Right atrium auricular region (tissue), 2 donors: Measurements from ENCODE around the gene RYR3. TPM values are rescaled to one million over a fixed set of nuclear protein-coding genes. Genes with fewer than 3 reads are reported as not detected.

Experiments
- DNase-seq: peaks from one replicate; pipeline ENCODE4 v3.0.0-alpha.2; 2019; ENCODE audit warnings: low spot score
- H3K27ac ChIP-seq, 2 donors: fragments of 200-600 bp; sonication (generic); 1 replicate in 1 of 2; 2 replicates in 1 of 2; pipeline ENCODE4 v1.5.1; 2016 to 2019
- H3K27me3 ChIP-seq, 2 donors: fragments of 200-600 bp; sonication (generic); one replicate each; pipeline versions ENCODE4 v1.5.1 to v1.6.0; 2017 to 2019
- H3K36me3 ChIP-seq: fragments of 200-600 bp; sonication (generic); one replicate; pipeline ENCODE4 v1.5.1; 2016
- H3K4me1 ChIP-seq, 2 donors: fragments of 200-600 bp; sonication (generic); one replicate each; pipeline versions ENCODE4 v1.5.1 to v1.6.0; 2017 to 2019
- H3K4me3 ChIP-seq, 2 donors: fragments of 200-600 bp; sonication (generic); 1 replicate in 1 of 2; 2 replicates in 1 of 2; pipeline ENCODE4 v1.5.1; 2017 to 2019; ENCODE audit warnings: mild to moderate bottlenecking in 1 of 2, moderate library complexity in 1 of 2
- H3K9me3 ChIP-seq, 2 donors: fragments of 200-600 bp; sonication (generic); one replicate each; pipeline ENCODE4 v1.5.1; 2019
- total RNA-seq, 2 donors: library from RNA; depleted of rRNA; stranded (reverse); fragments of >200 nt; gene quantifications; one replicate each; pipeline ENCODE4 v1.1.0, GENCODE V29; 2016
- TF ChIP-seq, protein P1 (sequence below), 2 donors: fragments of 200-600 bp; sonication (generic); IDR thresholded peaks; one replicate each; pipeline ENCODE4 v1.5.1; 2019; ENCODE audit warnings: antibody characterized with exemption in 2 of 2

RYR3 gene
- total RNA-seq, 2 donors from 2014 or later: 0.08 to 0.11 TPM

- no peak for DNase-seq
- Histone ChIP-seq H3K27ac (no peak overlapping the region), H3K36me3 (no peaks in the 10 kb centered on the region), H3K4me3 (no peak overlapping the region), H3K9me3 (no peaks in the 10 kb centered on the region), H3K4me1 (no peaks in the 10 kb centered on the region), H3K27me3 (no peaks in the 10 kb centered on the region)
- TF ChIP-seq, protein P1, sequence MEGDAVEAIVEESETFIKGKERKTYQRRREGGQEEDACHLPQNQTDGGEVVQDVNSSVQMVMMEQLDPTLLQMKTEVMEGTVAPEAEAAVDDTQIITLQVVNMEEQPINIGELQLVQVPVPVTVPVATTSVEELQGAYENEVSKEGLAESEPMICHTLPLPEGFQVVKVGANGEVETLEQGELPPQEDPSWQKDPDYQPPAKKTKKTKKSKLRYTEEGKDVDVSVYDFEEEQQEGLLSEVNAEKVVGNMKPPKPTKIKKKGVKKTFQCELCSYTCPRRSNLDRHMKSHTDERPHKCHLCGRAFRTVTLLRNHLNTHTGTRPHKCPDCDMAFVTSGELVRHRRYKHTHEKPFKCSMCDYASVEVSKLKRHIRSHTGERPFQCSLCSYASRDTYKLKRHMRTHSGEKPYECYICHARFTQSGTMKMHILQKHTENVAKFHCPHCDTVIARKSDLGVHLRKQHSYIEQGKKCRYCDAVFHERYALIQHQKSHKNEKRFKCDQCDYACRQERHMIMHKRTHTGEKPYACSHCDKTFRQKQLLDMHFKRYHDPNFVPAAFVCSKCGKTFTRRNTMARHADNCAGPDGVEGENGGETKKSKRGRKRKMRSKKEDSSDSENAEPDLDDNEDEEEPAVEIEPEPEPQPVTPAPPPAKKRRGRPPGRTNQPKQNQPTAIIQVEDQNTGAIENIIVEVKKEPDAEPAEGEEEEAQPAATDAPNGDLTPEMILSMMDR (IDR thresholded peaks at IDR 0.05): peak in 1 of 2 donors; percentile 45
Observed at GRCh38 chr15:33675246-33675645, 364.5 kb downstream of the RYR3 start.

GRCh38 chr15:33677238-33677830, 366.6 kb downstream of the RYR3 start:
- Histone ChIP-seq H3K4me1 (no peaks in the 10 kb centered on the region), H3K36me3 (no peaks in the 10 kb centered on the region), H3K4me3 (no peak overlapping the region), H3K9me3 (no peaks in the 10 kb centered on the region), H3K27ac (no peak overlapping the region), H3K27me3 (no peaks in the 10 kb centered on the region)
- TF ChIP-seq, protein P1 (IDR thresholded peaks at IDR 0.05): no peak
- DNase-seq: no peak

DNA sequence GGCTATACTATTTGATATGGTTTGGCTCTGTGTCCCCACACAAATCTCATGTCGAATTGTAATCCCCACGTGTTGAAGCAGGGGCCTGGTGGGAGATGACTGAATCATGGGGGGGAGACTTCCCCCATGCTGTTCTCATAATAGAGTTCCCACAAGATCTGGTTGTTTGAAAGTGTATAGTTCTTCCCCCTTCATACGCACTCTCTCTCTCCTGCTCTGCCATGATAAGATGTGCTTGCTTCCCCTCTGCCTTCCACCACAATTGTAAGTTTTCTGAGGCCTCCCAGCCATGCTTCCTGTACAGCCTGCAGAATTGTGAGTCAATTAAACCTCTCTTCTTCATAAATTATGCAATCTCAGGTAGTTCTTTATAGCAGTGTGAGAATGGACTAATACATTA, 367.4 kb downstream of the RYR3 start:
- Histone ChIP-seq H3K36me3 (no peaks in the 10 kb centered on the region), H3K27ac (no peak overlapping the region), H3K4me1 (no peaks in the 10 kb centered on the region), H3K4me3 (no peak overlapping the region), H3K27me3 (no peaks in the 10 kb centered on the region), H3K9me3 (no peaks in the 10 kb centered on the region)
- TF ChIP-seq, protein P1 (IDR thresholded peaks at IDR 0.05): no peak
- DNase-seq: no peak

GRCh38 chr15:33678602-33679001, 367.8 kb downstream of the RYR3 start:
- no peaks in the 10 kb centered on the region for H3K9me3 ChIP-seq
- DNase-seq: no peak
- no peak overlapping the region for H3K27ac ChIP-seq
- no peaks in the 10 kb centered on the region for H3K36me3 ChIP-seq
- H3K4me1 ChIP-seq: no peaks in the 10 kb centered on the region
- H3K27me3 ChIP-seq: no peaks in the 10 kb centered on the region
- no peak overlapping the region for H3K4me3 ChIP-seq
- TF ChIP-seq, protein P1 (IDR thresholded peaks at IDR 0.05): no peak

GRCh38 chr15:33679061-33679460, 368.3 kb downstream of the RYR3 start:
- no peaks in the 10 kb centered on the region for H3K4me1 ChIP-seq
- H3K27me3 ChIP-seq: no peaks in the 10 kb centered on the region
- no peak overlapping the region for H3K4me3 ChIP-seq
- no peak for DNase-seq
- no peak overlapping the region for H3K27ac ChIP-seq
- TF ChIP-seq, protein P1 (IDR thresholded peaks at IDR 0.05): no peak
- no peaks in the 10 kb centered on the region for H3K9me3 ChIP-seq
- no peaks in the 10 kb centered on the region for H3K36me3 ChIP-seq

DNA sequence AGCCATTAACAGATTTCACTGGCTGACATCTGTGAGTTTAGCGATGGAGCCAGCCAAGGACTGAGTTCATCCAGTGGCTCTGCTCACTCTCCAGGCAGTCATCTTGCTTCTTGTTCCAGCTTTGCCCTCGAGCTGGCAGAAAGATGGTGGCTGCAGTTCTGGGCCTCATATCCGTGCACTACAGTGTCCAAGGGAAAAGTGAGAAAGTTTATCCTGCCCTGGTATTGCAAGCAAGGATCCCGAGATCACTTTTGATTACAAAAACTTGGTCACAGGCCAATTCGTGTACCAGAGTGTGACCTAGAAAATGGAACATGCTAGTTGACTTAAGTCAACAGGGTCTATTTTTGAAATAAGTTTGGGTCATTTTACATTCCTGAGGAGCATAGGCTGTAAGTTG, 369.6 kb downstream of the RYR3 start:
- TF ChIP-seq, protein P1 (IDR thresholded peaks at IDR 0.05): no peak
- no peak for DNase-seq
- Histone ChIP-seq H3K9me3 (no peaks in the 10 kb centered on the region), H3K36me3 (no peaks in the 10 kb centered on the region), H3K27me3 (no peaks in the 10 kb centered on the region), H3K4me3 (no peak overlapping the region), H3K27ac (no peak overlapping the region), H3K4me1 (no peaks in the 10 kb centered on the region)
